Prostate gland (tissue), 2 donors: ENCODE results near the gene AMN.

ENCODE experiments used
- POLR2A ChIP-seq: fragments of 450-650 bp; IDR thresholded peaks from one replicate; pipeline ENCODE4 v1.6.1; 2016; ENCODE audit warnings: antibody characterized with exemption, mild to moderate bottlenecking
- POLR2AphosphoS5 ChIP-seq: sonication (generic); formaldehyde crosslinking; IDR thresholded peaks from one replicate; pipeline ENCODE4 v1.6.1; 2017; ENCODE audit warnings: antibody characterized with exemption
- TF ChIP-seq, protein P1 (sequence below), 4 experiments: fragments of 200-600 bp in 2 of 4; fragments of 450-650 bp in 2 of 4; sonication (generic) in 2 of 4; IDR thresholded peaks; 1 replicate in 3 of 4; 2 replicates in 1 of 4; pipeline ENCODE4 v1.5.1; 2016 to 2019; ENCODE audit warnings: antibody characterized with exemption in 4 of 4, mild to moderate bottlenecking in 2 of 4, moderate library complexity in 2 of 4

DNA sequence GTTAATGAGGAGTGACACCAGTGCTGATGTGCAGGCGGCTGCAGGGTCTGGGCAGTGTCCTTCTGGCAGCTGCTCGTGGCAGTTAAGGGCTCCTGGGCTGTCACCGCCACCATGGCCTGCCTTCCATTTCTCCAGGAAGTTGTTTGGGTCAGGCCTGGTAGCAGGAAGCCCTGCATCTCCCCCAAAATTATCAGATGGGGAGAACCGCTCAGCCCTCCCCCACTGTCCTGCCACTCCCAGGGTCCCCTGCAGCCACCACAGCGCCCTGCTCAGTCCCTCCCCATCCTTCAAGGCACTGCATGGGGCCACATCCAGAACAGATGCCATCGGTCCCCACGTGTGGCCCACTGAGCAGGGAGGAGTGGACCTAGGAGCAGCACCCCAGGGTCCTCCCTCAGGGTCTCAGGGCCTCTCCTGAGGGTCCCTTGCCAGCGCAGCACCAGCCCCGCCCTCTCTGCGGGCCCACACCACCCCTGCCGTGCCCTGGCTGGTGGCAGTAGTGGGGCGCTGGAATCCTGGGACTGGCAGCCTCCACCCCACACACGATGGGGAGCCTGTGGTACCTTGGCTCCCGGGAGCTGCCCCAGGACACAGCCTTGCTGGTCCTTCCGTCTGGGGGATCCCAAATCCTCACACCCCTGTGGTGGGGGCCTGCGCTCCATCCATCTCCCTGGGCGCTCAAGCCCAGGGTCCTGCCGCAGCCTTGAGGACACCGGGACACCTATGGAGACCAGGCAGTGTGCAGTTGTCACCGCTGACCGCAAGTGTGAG, 10.3 kb upstream of the AMN start:
- TF ChIP-seq, protein P1, sequence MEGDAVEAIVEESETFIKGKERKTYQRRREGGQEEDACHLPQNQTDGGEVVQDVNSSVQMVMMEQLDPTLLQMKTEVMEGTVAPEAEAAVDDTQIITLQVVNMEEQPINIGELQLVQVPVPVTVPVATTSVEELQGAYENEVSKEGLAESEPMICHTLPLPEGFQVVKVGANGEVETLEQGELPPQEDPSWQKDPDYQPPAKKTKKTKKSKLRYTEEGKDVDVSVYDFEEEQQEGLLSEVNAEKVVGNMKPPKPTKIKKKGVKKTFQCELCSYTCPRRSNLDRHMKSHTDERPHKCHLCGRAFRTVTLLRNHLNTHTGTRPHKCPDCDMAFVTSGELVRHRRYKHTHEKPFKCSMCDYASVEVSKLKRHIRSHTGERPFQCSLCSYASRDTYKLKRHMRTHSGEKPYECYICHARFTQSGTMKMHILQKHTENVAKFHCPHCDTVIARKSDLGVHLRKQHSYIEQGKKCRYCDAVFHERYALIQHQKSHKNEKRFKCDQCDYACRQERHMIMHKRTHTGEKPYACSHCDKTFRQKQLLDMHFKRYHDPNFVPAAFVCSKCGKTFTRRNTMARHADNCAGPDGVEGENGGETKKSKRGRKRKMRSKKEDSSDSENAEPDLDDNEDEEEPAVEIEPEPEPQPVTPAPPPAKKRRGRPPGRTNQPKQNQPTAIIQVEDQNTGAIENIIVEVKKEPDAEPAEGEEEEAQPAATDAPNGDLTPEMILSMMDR (IDR thresholded peaks at IDR 0.05): no peak
- no peak for TF ChIP-seq POLR2AphosphoS5
- TF ChIP-seq POLR2A: no peak
